ENCODE measurements around the gene ZNF496.

ZNF496 gene

GRCh38 chr1:247334378-247335133 lies 2.9 kb upstream of the ZNF496 start:
- peaks cover 33% of the 10 kb centered on the region for H3K4me1 ChIP-seq (ENCODE audit: insufficient read depth, low read length)
- peaks cover 29% of the 10 kb centered on the region for H3K36me3 ChIP-seq (ENCODE audit: insufficient read depth, low read depth, low read length)
- no peak overlapping the region for H3K27ac ChIP-seq (ENCODE audit: low read length)
- H3K9ac ChIP-seq (ENCODE audit: low read depth, low read length) = no peak overlapping the region
- H3K4me3 ChIP-seq (ENCODE audit: low read length) = peak overlapping the region; percentile 20; the same call in 1 of the 2 replicates
- no peaks in the 10 kb centered on the region for H3K27me3 ChIP-seq (ENCODE audit: insufficient read depth, low read length)
- H3K9me3 ChIP-seq (ENCODE audit: insufficient read depth, low read depth, low read length) = no peaks in the 10 kb centered on the region

DNA sequence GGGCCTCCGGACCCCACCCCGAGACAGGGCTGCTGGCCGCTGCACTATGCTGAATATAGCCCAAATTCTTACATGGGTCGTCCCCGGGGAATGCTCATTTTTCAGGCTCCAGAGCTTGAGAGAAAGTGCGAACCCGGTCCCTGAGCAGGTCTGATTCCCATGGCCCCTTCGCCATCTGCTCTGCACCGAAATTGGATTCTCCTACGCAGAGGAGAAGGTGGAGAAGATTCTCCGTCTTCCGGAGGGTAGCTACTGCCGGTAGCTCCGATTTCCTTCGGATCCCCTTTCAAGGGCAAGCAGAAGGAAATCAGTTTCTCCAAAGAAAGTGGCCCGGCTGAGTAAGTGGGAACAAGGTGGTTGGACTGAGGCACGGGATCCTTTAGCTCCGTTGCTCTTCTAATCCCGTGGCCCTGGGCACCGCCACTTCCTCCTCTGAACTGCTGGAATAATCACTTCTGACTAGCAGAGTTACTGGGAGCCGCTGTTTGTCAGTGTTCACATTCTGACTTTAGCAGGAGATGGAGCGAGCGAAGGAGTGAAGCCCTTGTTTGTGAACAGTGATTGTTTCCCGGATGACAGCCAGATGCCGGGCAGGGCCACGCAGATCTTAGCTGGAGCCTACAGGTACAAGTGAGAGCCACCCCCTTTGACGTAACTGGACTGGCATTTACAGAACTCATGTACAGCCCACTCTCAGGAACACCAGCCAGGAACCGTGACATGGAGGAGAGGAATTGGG lies 1.1 kb upstream of the ZNF496 start:
- H3K27ac ChIP-seq (ENCODE audit: low read length) = peak overlapping the region; percentile 85
- peaks cover 35% of the 10 kb centered on the region for H3K36me3 ChIP-seq (ENCODE audit: insufficient read depth, low read depth, low read length)
- H3K4me1 ChIP-seq (ENCODE audit: insufficient read depth, low read length) = peaks cover 33% of the 10 kb centered on the region
- no peaks in the 10 kb centered on the region for H3K27me3 ChIP-seq (ENCODE audit: insufficient read depth, low read length)
- H3K4me3 ChIP-seq (ENCODE audit: low read length) = peak overlapping the region; percentile 90
- H3K9me3 ChIP-seq (ENCODE audit: insufficient read depth, low read depth, low read length) = no peaks in the 10 kb centered on the region
- H3K9ac ChIP-seq (ENCODE audit: low read depth, low read length) = peak overlapping the region; percentile 89

GRCh38 chr1:247332215-247332622 lies 552 bp upstream of the ZNF496 start:
- no peaks in the 10 kb centered on the region for H3K9me3 ChIP-seq (ENCODE audit: insufficient read depth, low read depth, low read length)
- peaks cover 41% of the 10 kb centered on the region for H3K36me3 ChIP-seq (ENCODE audit: insufficient read depth, low read depth, low read length)
- no peaks in the 10 kb centered on the region for H3K27me3 ChIP-seq (ENCODE audit: insufficient read depth, low read length)
- H3K9ac ChIP-seq (ENCODE audit: low read depth, low read length) = peak overlapping the region; percentile 89
- peaks cover 31% of the 10 kb centered on the region for H3K4me1 ChIP-seq (ENCODE audit: insufficient read depth, low read length)
- peak overlapping the region; percentile 85 for H3K27ac ChIP-seq (ENCODE audit: low read length)
- peak overlapping the region; percentile 90 for H3K4me3 ChIP-seq (ENCODE audit: low read length)

- peaks cover 20% of the 10 kb centered on the region; the same call in 1 of the 2 replicates for H3K4me1 ChIP-seq (ENCODE audit: insufficient read depth, low read length)
- H3K36me3 ChIP-seq (ENCODE audit: insufficient read depth, low read depth, low read length) = peaks cover 44% of the 10 kb centered on the region
- peak overlapping the region; percentile 90 for H3K4me3 ChIP-seq (ENCODE audit: low read length)
- no peaks in the 10 kb centered on the region for H3K27me3 ChIP-seq (ENCODE audit: insufficient read depth, low read length)
- no peaks in the 10 kb centered on the region for H3K9me3 ChIP-seq (ENCODE audit: insufficient read depth, low read depth, low read length)
- peak overlapping the region; percentile 39 for H3K27ac ChIP-seq (ENCODE audit: low read length)
- H3K9ac ChIP-seq (ENCODE audit: low read depth, low read length) = peak overlapping the region; percentile 85
Observed at GRCh38 chr1:247331172-247331524, 519 bp downstream of the ZNF496 start.

- Histone ChIP-seq H3K9ac (ENCODE audit: low read depth, low read length) (peak overlapping the region; percentile 85), H3K27ac (ENCODE audit: low read length) (no peak overlapping the region), H3K36me3 (ENCODE audit: insufficient read depth, low read depth, low read length) (peaks cover 47% of the 10 kb centered on the region), H3K9me3 (ENCODE audit: insufficient read depth, low read depth, low read length) (no peaks in the 10 kb centered on the region), H3K27me3 (ENCODE audit: insufficient read depth, low read length) (no peaks in the 10 kb centered on the region), H3K4me1 (ENCODE audit: insufficient read depth, low read length) (peaks cover 20% of the 10 kb centered on the region; the same call in 1 of the 2 replicates), H3K4me3 (ENCODE audit: low read length) (peak overlapping the region; percentile 90)
Observed at GRCh38 chr1:247330548-247331171, 1.0 kb downstream of the ZNF496 start.

DNA sequence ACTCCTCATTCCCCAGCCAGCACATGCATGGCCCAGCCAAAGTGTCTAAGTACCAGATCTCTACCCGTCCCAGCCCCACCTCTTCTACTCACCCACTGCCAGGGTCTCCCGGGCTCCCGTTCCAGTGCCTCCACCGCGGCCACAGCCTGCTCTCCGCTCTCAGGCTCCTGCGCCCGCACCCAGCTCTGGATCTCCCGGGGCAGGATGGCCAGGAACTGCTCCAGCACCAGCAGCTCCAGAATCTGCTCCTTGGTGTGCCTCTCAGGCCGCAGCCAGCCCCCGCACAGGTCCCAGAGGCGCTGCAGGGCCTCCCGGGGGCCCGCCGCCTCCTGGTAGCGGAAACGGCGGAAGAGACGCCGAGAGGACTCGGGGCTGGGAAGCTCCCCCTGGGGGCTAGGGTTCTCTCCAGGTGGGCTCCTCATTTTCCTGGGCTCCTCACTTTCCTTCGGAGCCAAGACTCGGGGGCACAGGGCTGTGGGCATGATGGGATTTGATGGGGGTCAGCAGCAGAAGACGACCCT lies 2.5 kb downstream of the ZNF496 start:
- Histone ChIP-seq H3K27ac (ENCODE audit: low read length) (no peak overlapping the region), H3K4me1 (ENCODE audit: insufficient read depth, low read length) (peaks cover 13% of the 10 kb centered on the region; the same call in 1 of the 2 replicates), H3K9ac (ENCODE audit: low read depth, low read length) (no peak overlapping the region), H3K9me3 (ENCODE audit: insufficient read depth, low read depth, low read length) (no peaks in the 10 kb centered on the region), H3K27me3 (ENCODE audit: insufficient read depth, low read length) (no peaks in the 10 kb centered on the region), H3K36me3 (ENCODE audit: insufficient read depth, low read depth, low read length) (peaks cover 61% of the 10 kb centered on the region), H3K4me3 (ENCODE audit: low read length) (no peak overlapping the region)

DNA sequence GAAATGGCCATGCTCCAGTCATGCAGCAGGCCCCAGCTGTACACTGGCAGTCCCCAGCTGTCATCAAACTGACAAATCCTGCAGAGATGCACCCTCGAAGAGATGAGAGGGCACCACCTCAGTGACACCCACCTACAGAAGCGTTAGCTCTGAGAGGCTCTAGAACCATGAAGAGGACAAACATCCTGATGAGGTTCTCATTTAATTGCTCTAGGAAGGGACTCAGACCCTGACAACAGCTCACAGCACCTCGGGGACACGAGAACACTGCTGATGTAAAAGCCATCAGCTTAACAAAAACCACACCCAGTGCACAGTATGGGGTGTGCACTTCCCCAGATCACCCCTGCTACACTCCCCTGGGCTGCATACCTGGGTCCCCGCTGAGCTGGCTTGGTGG lies 3.4 kb downstream of the ZNF496 start:
- peaks cover 66% of the 10 kb centered on the region for H3K36me3 ChIP-seq (ENCODE audit: insufficient read depth, low read depth, low read length)
- H3K27ac ChIP-seq (ENCODE audit: low read length) = no peak overlapping the region
- H3K27me3 ChIP-seq (ENCODE audit: insufficient read depth, low read length) = no peaks in the 10 kb centered on the region
- H3K9me3 ChIP-seq (ENCODE audit: insufficient read depth, low read depth, low read length) = no peaks in the 10 kb centered on the region
- no peak overlapping the region for H3K9ac ChIP-seq (ENCODE audit: low read depth, low read length)
- no peak overlapping the region for H3K4me3 ChIP-seq (ENCODE audit: low read length)
- peaks cover 11% of the 10 kb centered on the region; the same call in 1 of the 2 replicates for H3K4me1 ChIP-seq (ENCODE audit: insufficient read depth, low read length)

DNA sequence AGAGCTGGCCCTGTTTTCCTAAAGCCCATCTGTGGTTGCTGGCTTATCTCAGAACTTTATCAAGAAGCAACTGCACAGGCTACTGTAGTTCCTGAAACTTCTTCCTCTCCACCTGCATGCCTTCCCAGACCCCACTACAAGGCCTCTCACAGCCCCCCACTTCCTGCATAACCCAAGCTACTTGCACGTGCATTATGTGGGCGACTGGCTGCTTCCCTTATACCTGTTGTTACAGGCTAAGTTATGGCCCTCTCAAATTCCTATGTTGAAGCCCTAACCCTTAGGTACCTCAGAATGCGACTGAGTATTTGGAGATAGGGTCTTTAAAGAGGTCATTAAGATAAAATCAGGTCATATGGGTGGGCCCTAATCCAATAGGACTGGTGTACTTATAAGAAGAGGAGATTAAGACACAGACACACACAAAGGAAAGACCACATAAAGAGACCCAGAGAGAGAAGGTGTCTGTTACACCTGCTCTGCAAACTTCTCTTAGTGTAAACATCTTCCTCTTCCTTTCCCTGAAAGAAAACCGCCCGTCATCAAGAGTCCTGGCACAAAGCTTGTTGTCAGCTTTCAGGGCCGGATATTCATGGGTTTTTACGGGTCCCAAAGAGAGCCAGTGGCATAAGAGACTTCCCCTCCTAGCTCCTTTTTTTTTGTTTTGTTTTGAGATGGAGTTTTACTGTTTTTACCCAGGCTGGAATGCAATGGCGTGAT lies 5.1 kb downstream of the ZNF496 start:
- no peak overlapping the region for H3K4me3 ChIP-seq (ENCODE audit: low read length)
- peaks cover 10% of the 10 kb centered on the region; the same call in 1 of the 2 replicates for H3K4me1 ChIP-seq (ENCODE audit: insufficient read depth, low read length)
- no peaks in the 10 kb centered on the region for H3K9me3 ChIP-seq (ENCODE audit: insufficient read depth, low read depth, low read length)
- H3K27me3 ChIP-seq (ENCODE audit: insufficient read depth, low read length) = no peaks in the 10 kb centered on the region
- H3K27ac ChIP-seq (ENCODE audit: low read length) = no peak overlapping the region
- no peak overlapping the region for H3K9ac ChIP-seq (ENCODE audit: low read depth, low read length)
- peaks cover 84% of the 10 kb centered on the region for H3K36me3 ChIP-seq (ENCODE audit: insufficient read depth, low read depth, low read length)

DNA sequence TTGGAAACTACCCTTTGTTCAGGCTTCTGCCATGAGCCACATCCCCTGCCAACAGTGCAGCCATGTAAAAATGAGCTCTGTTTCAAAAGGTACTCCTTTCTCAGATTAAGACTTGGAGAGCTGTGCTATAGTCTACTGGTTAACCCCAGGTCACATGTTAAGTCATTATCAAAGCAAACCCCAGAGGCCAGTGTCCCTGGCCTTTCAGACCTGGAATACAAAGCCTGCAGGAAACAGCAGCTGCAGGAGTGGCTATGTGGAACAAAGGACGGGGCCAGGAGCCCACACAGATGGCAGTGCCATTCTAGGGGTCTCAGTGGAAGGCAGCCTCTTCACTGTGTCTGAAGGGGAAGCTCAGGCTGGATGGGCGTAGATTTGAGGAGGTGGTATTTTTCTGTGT lies 6.7 kb downstream of the ZNF496 start:
- H3K27ac ChIP-seq (ENCODE audit: low read length) = no peak overlapping the region
- peaks cover 98% of the 10 kb centered on the region for H3K36me3 ChIP-seq (ENCODE audit: insufficient read depth, low read depth, low read length)
- peaks cover 7% of the 10 kb centered on the region; the same call in 1 of the 2 replicates for H3K4me1 ChIP-seq (ENCODE audit: insufficient read depth, low read length)
- no peak overlapping the region for H3K4me3 ChIP-seq (ENCODE audit: low read length)
- H3K9me3 ChIP-seq (ENCODE audit: insufficient read depth, low read depth, low read length) = no peaks in the 10 kb centered on the region
- no peaks in the 10 kb centered on the region for H3K27me3 ChIP-seq (ENCODE audit: insufficient read depth, low read length)
- no peak overlapping the region for H3K9ac ChIP-seq (ENCODE audit: low read depth, low read length)

- H3K27ac ChIP-seq (ENCODE audit: low read length) = no peak overlapping the region
- no peak overlapping the region for H3K9ac ChIP-seq (ENCODE audit: low read depth, low read length)
- no peaks in the 10 kb centered on the region for H3K27me3 ChIP-seq (ENCODE audit: insufficient read depth, low read length)
- no peaks in the 10 kb centered on the region for H3K9me3 ChIP-seq (ENCODE audit: insufficient read depth, low read depth, low read length)
- peaks cover 7% of the 10 kb centered on the region; the same call in 1 of the 2 replicates for H3K4me1 ChIP-seq (ENCODE audit: insufficient read depth, low read length)
- no peak overlapping the region for H3K4me3 ChIP-seq (ENCODE audit: low read length)
- peaks cover 98% of the 10 kb centered on the region for H3K36me3 ChIP-seq (ENCODE audit: insufficient read depth, low read depth, low read length)
Observed at GRCh38 chr1:247324204-247324787, 7.4 kb downstream of the ZNF496 start.

Data from iPS-20b (cell line).